Measurements from ENCODE around the gene CCSAP. TPM values are rescaled to one million over a fixed set of nuclear protein-coding genes. Genes with fewer than 3 reads are reported as not detected.

The CCSAP gene
- total RNA-seq, result 5.1 and 5.4 TPM in 2 replicates

GRCh38 chr1:229342656-229343569, at the start of gene CCSAP:
CCSAP (minus strand) TSS chr1:229343047; CDS start chr1:229342465, 582 bp downstream.
- peak within 1 kb of the TSS; percentile 73 for H3K4me3 ChIP-seq (ENCODE audit: low read depth, low read length)
- no peak for TF ChIP-seq CTCF (conservative IDR thresholded peaks at IDR 0.05; ENCODE audit: low read depth, low read length)
- DNase-seq (ENCODE audit: low read depth), result peak; percentile 1

GRCh38 chr1:229390130-229390529, 47.3 kb upstream of the CCSAP start:
- DNase-seq (ENCODE audit: low read depth), result no peak
- H3K4me3 ChIP-seq (ENCODE audit: low read depth, low read length), result no peak overlapping the region
- TF ChIP-seq CTCF (conservative IDR thresholded peaks at IDR 0.05; ENCODE audit: low read depth, low read length), result no peak

GRCh38 chr1:229388897-229389580, 46.2 kb upstream of the CCSAP start:
- no peak for DNase-seq (ENCODE audit: low read depth)
- H3K4me3 ChIP-seq (ENCODE audit: low read depth, low read length), result no peak overlapping the region
- TF ChIP-seq CTCF (conservative IDR thresholded peaks at IDR 0.05; ENCODE audit: low read depth, low read length), result no peak

- no peak for TF ChIP-seq CTCF (conservative IDR thresholded peaks at IDR 0.05; ENCODE audit: low read depth, low read length)
- no peak for DNase-seq (ENCODE audit: low read depth)
- H3K4me3 ChIP-seq (ENCODE audit: low read depth, low read length), result no peak overlapping the region
These were observed 43.1 kb upstream of the CCSAP start for GRCh38 chr1:229385853-229386456.

- H3K4me3 ChIP-seq (ENCODE audit: low read depth, low read length), result no peak overlapping the region
These were observed 42.0 kb upstream of the CCSAP start for GRCh38 chr1:229384822-229385221.

GRCh38 chr1:229383961-229384360, 41.1 kb upstream of the CCSAP start:
- no peak for TF ChIP-seq CTCF (conservative IDR thresholded peaks at IDR 0.05; ENCODE audit: low read depth, low read length)
- no peak overlapping the region for H3K4me3 ChIP-seq (ENCODE audit: low read depth, low read length)
- no peak for DNase-seq (ENCODE audit: low read depth)

More at GRCh38 chr1:229384822-229385221, 42.0 kb upstream of the CCSAP start:
- no peak for DNase-seq (ENCODE audit: low read depth)
- TF ChIP-seq CTCF (conservative IDR thresholded peaks at IDR 0.05; ENCODE audit: low read depth, low read length), result no peak

Measured in epithelial cell of proximal tubule (primary cell).